Gastroesophageal sphincter (tissue), 3 donors: Measurements from ENCODE around the gene TGFB1.

ENCODE experiments used
- POLR2AphosphoS5 ChIP-seq: sonication (generic); formaldehyde crosslinking; IDR thresholded peaks from one replicate; pipeline ENCODE4 v1.6.1; 2017; ENCODE audit warnings: antibody characterized with exemption
- TF ChIP-seq, protein P1 (sequence below), 4 experiments: fragments of 200-600 bp in 2 of 4; fragments of 450-650 bp in 2 of 4; sonication (generic) in 1 of 4; IDR thresholded peaks; one replicate each; pipeline ENCODE4 v1.5.1; 2017 to 2019; ENCODE audit warnings: antibody characterized with exemption in 4 of 4, mild to moderate bottlenecking in 2 of 4, moderate library complexity in 2 of 4

DNA sequence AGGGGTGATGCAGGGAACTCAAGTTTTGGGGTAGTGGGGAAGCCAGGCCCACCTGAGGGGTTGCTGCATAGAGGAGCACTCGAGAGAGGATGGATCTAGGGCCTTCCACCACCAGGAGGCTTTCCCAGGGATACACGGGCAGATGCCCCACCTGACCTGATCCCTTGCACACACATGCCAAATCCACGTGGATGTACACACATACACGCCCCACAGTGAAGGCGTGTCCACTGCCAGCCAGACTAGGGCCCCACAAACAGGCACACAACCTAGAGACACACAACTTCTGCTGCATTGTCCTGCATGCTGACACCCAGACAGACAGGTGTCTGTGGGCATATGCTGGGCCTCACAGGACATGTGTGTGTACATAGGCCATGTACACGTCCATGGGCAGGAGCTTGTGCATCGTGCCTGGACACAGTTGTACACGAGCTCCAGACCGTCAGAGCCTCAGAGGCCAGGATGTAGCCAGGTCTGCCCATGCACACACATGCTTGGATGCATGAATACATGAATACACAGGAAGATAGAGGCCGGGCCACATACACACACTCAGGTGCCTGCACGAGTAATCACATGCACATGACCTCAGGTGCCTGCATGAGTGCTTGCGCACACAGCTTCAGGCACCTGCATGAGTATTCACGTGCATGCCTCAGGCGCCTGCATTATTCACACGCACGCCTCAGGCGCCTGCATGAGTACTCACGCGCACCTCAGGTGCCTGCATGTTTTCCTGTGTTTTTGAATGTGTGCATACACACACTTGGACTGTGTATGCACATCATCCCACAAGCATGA lies 34.8 kb downstream of the TGFB1 start:
- TF ChIP-seq, protein P1, sequence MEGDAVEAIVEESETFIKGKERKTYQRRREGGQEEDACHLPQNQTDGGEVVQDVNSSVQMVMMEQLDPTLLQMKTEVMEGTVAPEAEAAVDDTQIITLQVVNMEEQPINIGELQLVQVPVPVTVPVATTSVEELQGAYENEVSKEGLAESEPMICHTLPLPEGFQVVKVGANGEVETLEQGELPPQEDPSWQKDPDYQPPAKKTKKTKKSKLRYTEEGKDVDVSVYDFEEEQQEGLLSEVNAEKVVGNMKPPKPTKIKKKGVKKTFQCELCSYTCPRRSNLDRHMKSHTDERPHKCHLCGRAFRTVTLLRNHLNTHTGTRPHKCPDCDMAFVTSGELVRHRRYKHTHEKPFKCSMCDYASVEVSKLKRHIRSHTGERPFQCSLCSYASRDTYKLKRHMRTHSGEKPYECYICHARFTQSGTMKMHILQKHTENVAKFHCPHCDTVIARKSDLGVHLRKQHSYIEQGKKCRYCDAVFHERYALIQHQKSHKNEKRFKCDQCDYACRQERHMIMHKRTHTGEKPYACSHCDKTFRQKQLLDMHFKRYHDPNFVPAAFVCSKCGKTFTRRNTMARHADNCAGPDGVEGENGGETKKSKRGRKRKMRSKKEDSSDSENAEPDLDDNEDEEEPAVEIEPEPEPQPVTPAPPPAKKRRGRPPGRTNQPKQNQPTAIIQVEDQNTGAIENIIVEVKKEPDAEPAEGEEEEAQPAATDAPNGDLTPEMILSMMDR (IDR thresholded peaks at IDR 0.05) = no peak
- no peak for TF ChIP-seq POLR2AphosphoS5
